ENCODE results near the gene DNAH14.
A peak's percentile ranks its signal among the peaks of the same experiment; 100 is the strongest.
"Not testable (repeated sequence)": the region's sequence is repeated elsewhere in the genome, so short reads cannot be mapped to it uniquely, and the experiment has no call there.

Gene DNAH14

GRCh38 chr1:225277445-225277844 lies 348.0 kb downstream of the DNAH14 start:
- no peak for DNase-seq

- DNase-seq, result no peak
Observed at GRCh38 chr1:225280563-225280962, 351.1 kb downstream of the DNAH14 start.

DNA sequence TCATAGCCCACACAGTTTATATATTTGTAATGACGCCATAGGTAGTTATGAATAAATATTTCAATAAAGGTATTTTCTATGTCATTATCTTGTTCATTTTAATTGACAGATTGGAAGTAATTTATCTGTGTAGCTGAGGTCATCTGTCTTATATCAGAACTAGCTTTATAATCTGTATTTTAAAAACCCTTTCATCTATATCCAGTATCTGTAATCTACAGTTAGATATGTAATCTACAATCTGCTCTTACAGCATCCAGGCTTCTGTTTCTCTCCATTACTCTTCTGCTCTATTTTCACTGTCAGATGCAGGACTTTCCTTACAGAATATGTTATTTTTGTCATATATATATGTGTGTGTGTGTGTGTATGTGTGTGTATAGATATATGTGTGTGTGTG lies 360.8 kb downstream of the DNAH14 start:
- no peak for DNase-seq

GRCh38 chr1:225299624-225300023 lies 370.1 kb downstream of the DNAH14 start:
- peak; percentile 1 for DNase-seq

DNA sequence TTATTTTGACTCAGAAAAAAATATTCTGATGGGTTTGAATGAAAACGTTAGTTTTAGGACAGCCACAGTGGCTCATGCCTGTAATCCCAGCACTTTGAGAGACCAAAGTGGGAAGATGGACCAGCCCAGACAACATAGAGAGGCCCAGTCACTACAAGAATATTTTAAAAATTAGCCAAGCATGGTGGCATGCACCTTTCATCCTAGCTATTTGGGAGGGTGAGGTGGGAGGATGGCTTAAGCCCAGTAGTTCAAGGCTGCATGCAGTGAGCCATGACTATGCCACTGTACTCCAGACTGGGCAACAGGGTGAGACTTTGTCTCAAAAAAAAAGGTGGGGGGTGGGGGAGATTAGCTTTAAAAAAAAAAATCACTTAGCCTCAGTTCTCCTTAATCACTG lies 370.9 kb downstream of the DNAH14 start:
- no peak for DNase-seq

- no peak for DNase-seq
Observed at GRCh38 chr1:225304996-225305395, 375.5 kb downstream of the DNAH14 start.

DNA sequence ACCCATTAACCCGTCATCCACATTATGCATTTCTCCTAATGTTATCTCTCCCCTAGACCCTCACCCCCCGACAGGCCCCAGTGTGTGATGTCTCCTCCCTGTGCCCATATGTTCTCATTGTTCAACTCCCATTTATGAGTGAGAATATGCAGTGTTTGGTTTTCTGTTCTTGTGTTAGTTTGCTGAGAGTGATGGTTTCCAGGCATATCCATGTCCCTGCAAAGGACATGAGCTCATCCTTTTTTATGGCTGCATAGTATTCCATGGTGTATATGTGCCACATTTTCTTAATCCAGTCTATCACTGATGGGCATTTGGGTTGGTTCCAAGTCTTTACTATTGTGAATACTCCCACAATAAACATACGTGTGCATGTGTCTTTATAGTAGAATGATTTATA lies 381.1 kb downstream of the DNAH14 start:
- DNase-seq, result not testable (repeated sequence)

DNA sequence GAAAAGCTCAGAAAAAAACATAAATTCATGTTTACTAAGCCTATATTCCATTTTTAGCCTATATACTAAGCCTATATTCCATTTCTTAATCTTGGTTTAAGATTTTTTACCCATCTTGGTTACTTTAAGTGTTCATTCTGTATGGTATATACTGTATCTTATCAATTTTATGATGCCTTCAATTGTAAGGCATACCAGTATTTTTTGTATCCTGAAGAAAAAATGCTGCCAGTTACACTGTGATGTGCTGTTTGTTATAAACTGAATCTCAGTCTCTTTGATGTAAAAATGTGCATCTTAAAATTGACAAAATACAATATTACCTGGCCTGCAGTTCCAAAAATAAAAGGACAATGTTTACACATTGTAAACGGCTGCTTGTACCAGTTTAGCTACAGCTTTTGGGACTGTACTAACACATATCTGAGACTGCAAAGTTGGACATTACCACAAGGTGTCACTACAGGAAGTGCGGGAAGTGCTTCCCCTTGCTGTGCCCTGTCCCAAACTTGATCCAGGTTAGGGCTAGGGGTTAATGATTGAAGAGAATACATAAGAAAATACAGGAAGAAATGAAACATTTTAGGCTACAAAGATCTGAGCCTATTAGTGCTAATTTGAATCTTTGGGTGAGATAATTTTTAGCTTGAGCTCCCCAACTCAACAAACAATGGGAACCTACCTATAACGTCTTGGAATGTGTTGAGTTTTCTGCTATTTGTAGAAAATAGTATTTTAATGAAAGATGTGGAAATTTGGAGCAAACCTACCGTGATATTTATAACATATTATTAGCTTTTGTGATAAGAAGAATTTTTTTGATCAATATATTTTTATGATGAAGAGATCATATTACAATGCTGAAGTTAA lies 389.5 kb downstream of the DNAH14 start:
- DNase-seq, result peak; percentile 31

DNA sequence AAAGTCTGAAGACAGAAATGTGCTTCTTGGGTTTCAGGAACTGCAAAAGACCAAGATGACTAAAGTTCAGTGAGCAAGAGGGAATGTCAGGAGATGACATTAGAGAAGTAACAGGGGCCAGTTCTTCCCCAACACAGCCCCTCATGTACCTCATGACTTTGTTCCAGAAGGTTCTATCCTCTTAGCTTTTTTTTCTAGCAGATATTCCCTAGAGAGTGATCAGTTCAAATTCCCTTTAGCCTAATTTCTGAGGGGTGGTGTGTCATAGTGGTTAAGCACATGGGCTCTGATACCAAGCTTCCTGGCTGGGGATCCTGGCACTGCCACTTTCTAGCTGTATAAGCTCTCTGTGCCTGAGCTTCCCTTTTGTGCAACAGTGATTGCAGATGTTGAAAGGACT lies 390.4 kb downstream of the DNAH14 start:
- no peak for DNase-seq

GRCh38 chr1:225321784-225322183 lies 392.3 kb downstream of the DNAH14 start:
- no peak for DNase-seq

GRCh38 chr1:225329041-225329440 lies 399.6 kb downstream of the DNAH14 start:
- no peak for DNase-seq

- not testable (repeated sequence) for DNase-seq
Observed at GRCh38 chr1:225329996-225330395, 400.5 kb downstream of the DNAH14 start.

- no peak for DNase-seq
Observed at GRCh38 chr1:225332686-225333085, 403.2 kb downstream of the DNAH14 start.

DNA sequence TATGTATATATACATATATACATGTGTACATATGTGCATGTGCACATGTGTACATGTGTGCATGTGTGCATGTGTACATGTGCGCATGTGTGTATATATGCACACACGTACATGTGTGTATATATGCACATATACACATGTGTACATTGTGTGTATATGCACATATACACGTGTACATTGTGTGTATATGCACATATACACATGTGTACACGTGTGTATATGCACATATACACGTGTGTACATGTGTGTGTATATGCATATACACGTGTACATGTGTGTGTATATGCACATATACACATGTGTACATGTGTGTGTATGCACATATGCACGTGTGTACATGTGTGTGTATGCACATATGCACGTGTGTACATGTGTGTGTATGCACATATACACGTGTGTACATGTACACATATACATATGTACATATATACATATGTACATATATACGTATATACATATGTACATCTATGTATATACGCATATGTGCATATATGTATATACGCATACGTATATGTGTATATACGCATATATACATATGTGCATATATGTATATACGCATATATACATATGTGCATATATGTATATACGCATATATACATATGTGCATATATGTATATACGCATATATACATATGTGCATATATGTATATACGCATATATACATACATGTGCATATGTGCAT lies 405.8 kb downstream of the DNAH14 start:
- not testable (repeated sequence) for DNase-seq

- DNase-seq, result no peak
Observed at GRCh38 chr1:225338545-225338944, 409.1 kb downstream of the DNAH14 start.

DNA sequence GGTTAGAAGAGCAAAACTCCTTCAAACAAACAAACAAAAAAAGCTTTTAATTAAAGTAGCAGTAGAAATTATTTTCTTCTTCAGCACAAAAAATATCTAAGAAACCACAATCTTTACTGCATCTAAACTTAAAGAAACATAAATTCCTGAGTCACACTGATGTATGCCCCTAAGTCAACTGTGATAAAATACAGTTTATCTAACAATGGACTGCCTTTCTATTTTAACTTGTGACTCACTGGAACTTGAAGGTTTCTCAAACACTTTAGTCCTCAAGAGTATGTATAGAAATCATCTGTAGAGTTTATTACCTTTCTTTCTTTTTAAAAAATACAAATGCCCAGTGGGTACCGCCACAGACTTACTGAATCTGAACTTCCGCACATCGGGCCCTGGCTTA lies 412.2 kb downstream of the DNAH14 start:
- no peak for DNase-seq

GRCh38 chr1:225342695-225343094 lies 413.2 kb downstream of the DNAH14 start:
- DNase-seq, result no peak

- DNase-seq, result no peak
Observed at GRCh38 chr1:225343618-225344017, 414.1 kb downstream of the DNAH14 start.

GRCh38 chr1:225347123-225347683 lies 417.7 kb downstream of the DNAH14 start:
- no peak for DNase-seq

- no peak for DNase-seq
Observed at GRCh38 chr1:225348400-225348799, 418.9 kb downstream of the DNAH14 start.

DNA sequence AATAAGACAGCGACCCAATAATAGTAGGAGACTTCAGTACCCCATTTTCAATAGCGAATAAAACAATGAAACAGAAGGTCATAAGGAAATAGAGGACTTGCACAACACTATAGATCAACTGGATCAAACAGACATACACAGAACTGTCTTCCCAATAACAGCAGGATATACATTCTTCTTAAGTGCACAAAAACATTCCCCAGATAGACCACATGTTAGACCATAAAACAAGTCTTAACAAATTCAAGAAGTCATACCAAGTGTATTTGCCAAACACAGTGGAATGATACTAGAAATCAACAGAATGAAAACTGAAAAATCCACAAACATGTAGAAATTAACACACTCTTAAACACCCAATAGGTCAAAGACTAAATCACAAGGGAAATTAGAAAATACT lies 420.4 kb downstream of the DNAH14 start:
- DNase-seq, result no peak

- no peak for DNase-seq
Observed at GRCh38 chr1:225350872-225351271, 421.4 kb downstream of the DNAH14 start.

- DNase-seq, result no peak
Observed at GRCh38 chr1:225354906-225355305, 425.4 kb downstream of the DNAH14 start.

DNA sequence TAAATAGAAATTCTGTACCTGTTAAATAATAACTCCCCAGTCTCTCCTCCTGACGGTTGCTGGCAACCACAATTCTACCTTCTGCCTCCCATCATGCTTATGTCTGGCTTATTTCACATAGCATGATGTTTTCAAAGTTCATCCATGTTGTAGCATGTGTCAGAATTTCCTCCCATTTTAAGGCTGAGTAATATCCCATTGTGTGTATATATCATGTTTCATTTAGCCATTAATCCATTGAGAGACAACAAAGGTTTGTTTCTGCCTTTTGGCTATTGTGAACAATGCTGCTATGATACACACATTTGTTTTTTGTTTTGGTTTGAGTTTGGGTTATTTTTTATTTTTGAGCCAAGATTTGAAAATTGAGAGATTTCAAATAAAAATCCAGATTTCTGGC lies 426.4 kb downstream of the DNAH14 start:
- no peak for DNase-seq
